ENCODE results near the gene KL.

KL gene

DNA sequence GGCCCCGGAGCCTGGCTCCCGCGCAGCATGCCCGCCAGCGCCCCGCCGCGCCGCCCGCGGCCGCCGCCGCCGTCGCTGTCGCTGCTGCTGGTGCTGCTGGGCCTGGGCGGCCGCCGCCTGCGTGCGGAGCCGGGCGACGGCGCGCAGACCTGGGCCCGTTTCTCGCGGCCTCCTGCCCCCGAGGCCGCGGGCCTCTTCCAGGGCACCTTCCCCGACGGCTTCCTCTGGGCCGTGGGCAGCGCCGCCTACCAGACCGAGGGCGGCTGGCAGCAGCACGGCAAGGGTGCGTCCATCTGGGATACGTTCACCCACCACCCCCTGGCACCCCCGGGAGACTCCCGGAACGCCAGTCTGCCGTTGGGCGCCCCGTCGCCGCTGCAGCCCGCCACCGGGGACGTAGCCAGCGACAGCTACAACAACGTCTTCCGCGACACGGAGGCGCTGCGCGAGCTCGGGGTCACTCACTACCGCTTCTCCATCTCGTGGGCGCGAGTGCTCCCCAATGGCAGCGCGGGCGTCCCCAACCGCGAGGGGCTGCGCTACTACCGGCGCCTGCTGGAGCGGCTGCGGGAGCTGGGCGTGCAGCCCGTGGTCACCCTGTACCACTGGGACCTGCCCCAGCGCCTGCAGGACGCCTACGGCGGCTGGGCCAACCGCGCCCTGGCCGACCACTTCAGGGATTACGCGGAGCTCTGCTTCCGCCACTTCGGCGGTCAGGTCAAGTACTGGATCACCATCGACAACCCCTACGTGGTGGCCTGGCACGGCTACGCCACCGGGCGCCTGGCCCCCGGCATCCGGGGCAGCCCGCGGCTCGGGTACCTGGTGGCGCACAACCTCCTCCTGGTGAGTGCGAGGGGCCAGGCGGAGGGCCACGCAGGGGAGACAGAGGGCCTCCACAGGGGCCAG lies at the start of gene KL:
TSS of gene KL (plus strand) at position 10 of the 909 bp plus-strand sequence. CDS start at position 28, 18 bp downstream.
- FAIRE-seq (no peak), DNase-seq (ENCODE audit: insufficient read length, low spot score) (no peak)
- no peak for TF ChIP-seq POLR2A (IDR thresholded peaks at IDR 0.05; ENCODE audit: low read depth, low read length)

DNA sequence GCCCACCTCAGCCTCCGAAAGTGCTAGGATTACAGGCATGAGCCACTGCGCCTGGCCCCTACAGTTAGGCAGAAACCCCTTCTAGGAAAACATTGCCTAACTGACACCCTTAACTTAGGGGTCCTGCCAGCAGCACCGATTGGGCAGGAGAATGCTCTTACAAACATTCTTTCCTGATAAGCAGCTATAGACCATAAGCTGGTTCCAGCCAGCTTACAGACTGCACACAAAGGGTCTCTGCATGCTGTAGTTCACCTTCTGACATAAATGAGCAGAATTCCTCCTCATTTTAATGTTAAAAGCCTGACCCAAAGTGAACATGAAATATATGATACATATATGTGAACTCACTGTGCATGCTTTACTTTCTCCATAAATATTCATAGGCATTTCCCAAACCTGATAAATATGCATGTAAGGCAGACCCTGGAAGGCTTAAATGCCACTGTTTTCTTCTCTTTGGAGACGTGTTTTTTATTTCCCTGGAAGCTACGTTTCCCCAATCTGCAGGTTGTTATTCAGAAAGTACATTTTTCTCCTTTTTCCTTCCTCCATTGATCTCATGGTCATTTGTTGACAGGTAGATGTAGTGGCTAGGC lies 48.5 kb upstream of the KL start:
- no peak for TF ChIP-seq POLR2A (IDR thresholded peaks at IDR 0.05; ENCODE audit: low read depth, low read length)
- FAIRE-seq = no peak
- no peak for DNase-seq (ENCODE audit: insufficient read length, low spot score)

DNA sequence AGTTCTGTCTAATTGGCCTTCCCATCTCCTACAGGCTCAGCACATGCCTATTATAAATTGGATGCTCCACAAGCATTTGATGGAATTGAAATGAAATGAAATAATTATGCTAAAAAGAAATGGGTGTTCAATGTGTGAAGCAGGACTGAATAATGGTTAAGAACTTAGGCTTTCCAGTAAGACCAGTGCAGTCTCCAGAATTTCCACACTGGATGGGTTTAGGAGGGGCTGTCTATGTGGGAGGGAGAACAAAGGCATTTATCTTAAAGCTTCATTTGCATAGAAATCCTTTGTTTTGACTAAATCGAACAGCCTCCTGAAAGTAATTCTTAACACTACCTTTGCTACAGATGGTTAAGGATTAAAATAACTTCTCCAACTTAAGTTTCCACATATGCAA lies 47.9 kb upstream of the KL start:
- no peak for FAIRE-seq
- TF ChIP-seq POLR2A (IDR thresholded peaks at IDR 0.05; ENCODE audit: low read depth, low read length) = no peak
- DNase-seq (ENCODE audit: insufficient read length, low spot score) = no peak

GRCh38 chr13:32968793-32969192 lies 47.4 kb upstream of the KL start:
- TF ChIP-seq POLR2A (IDR thresholded peaks at IDR 0.05; ENCODE audit: low read depth, low read length) = no peak
- DNase-seq (ENCODE audit: insufficient read length, low spot score) = no peak
- no peak for FAIRE-seq

GRCh38 chr13:32969516-32969941 lies 46.7 kb upstream of the KL start:
- no peak for FAIRE-seq
- no peak for DNase-seq (ENCODE audit: insufficient read length, low spot score)
- TF ChIP-seq POLR2A (IDR thresholded peaks at IDR 0.05; ENCODE audit: low read depth, low read length) = no peak

- FAIRE-seq (no peak), DNase-seq (ENCODE audit: insufficient read length, low spot score) (no peak)
- TF ChIP-seq POLR2A (IDR thresholded peaks at IDR 0.05; ENCODE audit: low read depth, low read length) = no peak
Measured at GRCh38 chr13:32976056-32976805, 40.0 kb upstream of the KL start.

DNA sequence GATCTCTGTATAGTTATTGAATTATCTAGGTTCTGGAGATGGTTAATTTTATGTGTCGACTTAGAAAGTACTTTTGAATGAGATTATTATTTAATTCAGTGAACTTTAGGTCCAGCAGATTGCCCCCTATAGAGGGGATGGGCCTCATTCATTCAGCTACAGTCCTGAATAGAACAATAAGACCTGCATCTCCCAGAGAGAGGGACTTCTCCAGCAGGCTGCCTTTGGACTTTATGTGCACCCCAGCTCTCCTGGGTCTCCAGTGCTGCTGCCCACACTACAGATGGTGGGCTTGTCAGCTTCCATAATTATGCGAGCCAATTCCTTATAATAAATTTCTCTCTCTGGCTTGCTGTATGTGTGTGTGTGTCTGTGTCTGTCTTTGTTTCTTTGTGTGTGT lies 39.3 kb upstream of the KL start:
- TF ChIP-seq POLR2A (IDR thresholded peaks at IDR 0.05; ENCODE audit: low read depth, low read length) = no peak
- FAIRE-seq = no peak
- no peak for DNase-seq (ENCODE audit: insufficient read length, low spot score)

DNA sequence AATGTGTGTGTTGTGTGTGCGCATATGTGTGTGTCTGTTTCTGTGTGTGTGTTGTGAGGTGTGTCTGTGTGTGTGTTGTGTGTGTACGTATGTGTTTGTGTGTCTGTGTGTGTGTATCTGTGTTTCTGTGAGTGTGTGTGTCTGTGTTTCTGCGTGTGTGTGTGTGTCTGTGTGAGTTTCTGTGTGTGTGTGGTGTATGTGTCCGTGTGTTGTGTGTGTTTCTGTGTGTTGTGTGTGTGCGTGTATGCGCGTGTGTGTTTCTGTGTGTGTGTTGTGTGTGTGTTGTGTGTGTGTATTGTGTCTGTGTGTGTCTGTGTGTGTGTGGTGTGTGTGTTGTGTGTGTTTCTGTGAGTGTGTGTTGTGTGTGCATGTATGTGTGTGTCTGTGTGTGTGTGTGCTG lies 38.9 kb upstream of the KL start:
- FAIRE-seq (no peak), DNase-seq (ENCODE audit: insufficient read length, low spot score) (no peak)
- no peak for TF ChIP-seq POLR2A (IDR thresholded peaks at IDR 0.05; ENCODE audit: low read depth, low read length)

GRCh38 chr13:32978278-32978677 lies 37.9 kb upstream of the KL start:
- FAIRE-seq (no peak), DNase-seq (ENCODE audit: insufficient read length, low spot score) (no peak)
- no peak for TF ChIP-seq POLR2A (IDR thresholded peaks at IDR 0.05; ENCODE audit: low read depth, low read length)

DNA sequence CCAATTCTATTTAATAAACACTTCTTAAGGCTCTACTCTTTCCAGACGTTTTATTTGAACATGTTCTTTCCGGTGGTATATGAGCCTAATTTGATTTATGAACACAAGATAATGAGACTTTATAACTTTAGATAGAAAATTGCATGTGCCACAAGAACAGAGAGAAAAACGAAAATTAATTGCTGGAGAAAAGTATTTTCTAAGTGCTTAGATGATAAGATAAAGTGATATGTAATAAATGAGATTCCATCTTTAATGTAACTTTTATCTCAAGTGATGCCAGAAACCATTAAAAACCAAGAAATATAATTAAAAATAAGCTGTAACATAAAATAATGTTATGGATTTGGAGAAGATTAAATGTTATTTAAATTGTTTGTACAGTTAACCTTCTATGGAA lies 33.2 kb upstream of the KL start:
- no peak for FAIRE-seq
- no peak for DNase-seq (ENCODE audit: insufficient read length, low spot score)
- no peak for TF ChIP-seq POLR2A (IDR thresholded peaks at IDR 0.05; ENCODE audit: low read depth, low read length)

DNA sequence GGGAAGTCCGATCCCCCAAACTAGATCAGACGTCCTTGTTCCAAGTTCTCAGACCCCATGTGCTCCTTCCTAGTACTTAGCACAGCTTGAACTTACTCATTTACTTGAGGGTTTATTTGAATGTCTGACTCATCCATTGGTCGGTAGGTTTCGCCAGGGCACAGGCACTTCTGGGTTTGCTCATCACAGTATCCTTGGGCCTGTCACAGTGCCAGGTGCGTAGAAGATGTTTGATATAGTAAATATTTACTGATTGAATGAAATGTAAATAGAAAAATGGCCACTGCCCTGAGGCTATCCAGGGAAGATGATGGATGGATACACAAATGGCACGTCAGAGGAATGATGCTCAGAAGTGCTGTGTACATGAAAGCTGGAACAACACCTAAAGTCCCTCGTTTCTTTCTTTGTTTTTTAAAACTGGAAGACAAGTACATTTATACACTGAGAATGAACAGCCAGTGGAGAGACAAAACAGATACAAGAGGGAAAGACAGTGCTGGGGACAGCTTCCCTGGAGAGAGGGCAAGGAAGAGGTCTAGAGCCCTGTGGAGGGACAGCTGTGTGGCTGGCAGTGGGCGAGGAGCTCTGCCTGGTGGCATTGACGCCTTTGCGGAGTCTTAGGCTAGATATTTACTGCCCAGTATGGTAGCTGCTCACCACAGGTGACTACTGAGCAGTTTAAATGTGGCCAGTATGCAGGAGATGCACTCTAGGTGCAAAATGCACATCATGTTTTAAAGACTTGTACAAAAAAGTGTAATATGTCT lies 31.2 kb upstream of the KL start:
- no peak for TF ChIP-seq POLR2A (IDR thresholded peaks at IDR 0.05; ENCODE audit: low read depth, low read length)
- DNase-seq (ENCODE audit: insufficient read length, low spot score) (no peak), FAIRE-seq (no peak)

- DNase-seq (ENCODE audit: insufficient read length, low spot score) (no peak), FAIRE-seq (no peak)
- TF ChIP-seq POLR2A (IDR thresholded peaks at IDR 0.05; ENCODE audit: low read depth, low read length) = no peak
Measured at GRCh38 chr13:32986552-32986951, 29.7 kb upstream of the KL start.

GRCh38 chr13:32987462-32987861 lies 28.8 kb upstream of the KL start:
- FAIRE-seq (no peak), DNase-seq (ENCODE audit: insufficient read length, low spot score) (no peak)
- TF ChIP-seq POLR2A (IDR thresholded peaks at IDR 0.05; ENCODE audit: low read depth, low read length) = no peak

Measured in H54 (cell line).